ENCODE data around the gene ASZ1.

The ASZ1 gene

DNA sequence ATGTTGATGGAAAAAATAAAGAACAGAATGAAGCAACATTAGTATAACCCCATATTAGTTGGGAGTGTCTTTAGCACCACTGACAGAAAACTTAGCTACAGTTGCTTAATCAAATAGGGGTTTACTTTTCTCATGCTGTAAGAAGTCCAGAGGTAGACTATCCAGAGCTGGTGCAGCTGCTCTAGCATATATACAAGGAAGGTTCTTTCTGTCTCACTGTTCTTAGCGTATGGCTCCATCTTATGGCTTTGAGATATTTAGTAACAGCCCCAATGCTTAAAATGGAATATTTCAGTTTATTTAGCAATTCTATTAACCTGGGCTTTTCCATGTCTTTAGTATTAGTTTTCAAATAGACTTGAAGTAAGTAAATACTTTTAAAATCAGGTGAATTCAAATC is 89.3 kb downstream of the ASZ1 start:
- DNase-seq (ENCODE audit: low spot score), result no peak

DNA sequence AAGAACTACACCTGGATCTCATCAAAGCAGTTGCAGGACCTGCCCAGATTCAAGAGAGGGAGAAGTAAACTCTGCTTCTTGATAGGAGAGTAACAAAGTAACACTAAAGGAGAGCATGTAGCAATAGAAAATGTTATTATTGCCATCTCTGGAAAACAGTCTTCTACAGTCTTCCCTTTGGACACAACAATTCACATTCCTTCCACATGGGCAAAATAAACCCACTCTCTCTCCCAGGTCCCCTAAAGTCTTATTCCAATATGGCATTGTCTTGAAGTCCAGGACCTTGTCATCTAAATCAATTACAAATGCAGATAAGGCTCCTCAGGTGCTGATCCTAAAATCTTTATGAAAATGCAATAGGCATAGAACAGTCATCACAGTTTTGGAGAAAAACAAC is 94.1 kb downstream of the ASZ1 start:
- no peak for DNase-seq (ENCODE audit: low spot score)

DNA sequence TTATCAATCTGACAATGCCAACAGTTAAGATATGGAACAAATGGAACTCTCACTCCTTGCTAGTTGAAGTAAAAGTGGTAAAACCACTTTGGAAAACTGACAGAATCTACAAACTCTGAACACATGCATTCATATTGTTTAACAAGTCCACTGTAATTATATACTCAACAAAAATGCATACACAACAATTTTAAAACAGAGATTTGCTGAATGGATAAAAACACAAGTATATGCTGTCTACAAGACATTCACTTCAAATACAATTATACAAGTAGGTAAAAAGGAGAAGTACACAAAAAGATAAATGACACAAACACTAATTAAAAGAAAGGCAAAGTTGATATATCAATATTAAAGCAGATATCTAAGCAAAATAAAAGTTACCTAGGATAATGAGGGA is 95.3 kb downstream of the ASZ1 start:
- no peak for DNase-seq (ENCODE audit: low spot score)

DNA sequence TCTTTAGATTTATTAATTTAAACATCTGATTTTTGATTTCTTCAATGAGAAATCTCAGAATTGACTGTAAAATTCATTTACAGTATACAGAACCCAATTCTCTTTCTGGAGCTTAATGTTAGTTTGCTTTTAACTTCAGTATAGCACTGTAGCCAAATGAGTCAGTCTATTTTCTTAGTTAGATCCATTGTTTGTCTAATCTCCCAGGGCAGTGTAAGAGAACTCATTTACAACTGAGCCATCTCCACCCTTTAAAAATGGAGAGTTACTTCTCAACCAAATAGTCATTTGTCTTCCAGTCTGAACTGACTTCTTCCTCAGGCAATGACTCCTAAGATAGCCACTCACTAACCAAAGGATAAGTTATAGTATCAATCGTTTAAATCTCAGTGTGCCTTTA is 101.5 kb downstream of the ASZ1 start:
- no peak for DNase-seq (ENCODE audit: low spot score)

DNA sequence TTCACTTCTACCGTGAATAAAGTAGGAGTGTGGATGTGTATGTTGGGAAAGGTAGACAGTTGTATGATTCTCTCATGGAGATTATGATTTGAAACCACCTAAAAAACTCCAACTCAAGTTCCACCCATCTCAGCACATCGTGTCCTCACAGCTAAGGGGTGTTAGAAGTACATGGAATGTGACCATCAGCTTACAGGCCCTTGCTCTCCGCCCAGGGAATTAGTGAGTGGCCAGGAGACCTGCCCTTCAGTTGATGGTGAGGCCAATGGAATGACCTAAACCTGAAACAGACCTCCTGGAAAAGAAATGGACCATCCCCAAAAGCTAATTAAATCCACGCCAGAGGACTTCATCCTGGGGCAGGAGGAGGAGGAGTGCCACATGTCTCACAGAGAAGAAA is 102.3 kb downstream of the ASZ1 start:
- DNase-seq (ENCODE audit: low spot score), result no peak

DNA sequence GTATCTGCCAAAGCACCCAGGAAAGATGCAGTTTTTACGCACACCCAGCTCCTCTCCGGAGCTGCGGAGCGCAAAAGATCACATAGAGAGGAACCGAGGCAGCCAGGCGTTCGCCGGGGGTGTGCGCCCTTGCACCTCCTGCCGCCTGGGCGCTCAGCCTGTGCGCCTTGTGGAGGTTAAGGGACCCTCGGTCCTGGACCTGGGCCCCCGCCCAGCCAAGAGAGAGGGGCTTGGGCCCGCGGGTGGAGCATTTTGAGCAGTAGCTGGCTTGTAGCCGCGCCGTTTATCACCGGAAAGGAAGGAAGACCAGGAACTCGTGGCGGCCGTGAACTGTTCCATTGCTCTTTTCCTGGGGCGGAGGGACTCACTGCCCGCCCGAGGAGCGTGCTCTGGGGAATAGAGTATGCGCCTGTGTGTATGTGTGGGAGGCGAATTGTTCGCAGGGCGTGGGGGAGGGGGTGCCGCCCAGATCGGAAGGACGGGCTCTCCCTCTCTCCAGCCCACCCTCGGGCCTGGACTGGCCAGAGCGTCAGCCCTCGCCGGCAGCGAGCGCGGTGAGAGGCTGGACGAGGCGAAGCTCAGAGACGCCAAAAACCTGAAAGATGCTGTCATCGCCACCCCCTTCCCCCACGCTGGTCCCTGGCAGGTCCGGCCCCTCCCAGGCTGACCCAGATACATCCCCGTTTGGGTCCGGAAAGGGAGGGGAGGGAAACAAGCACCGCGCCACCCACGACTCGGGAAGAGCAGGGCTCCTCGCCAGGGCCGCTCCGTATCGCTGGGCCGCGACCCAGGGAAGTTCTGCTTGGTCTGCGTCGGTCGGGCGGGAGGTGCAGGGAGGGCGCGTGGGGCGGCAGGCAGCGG is 103.2 kb downstream of the ASZ1 start:
- DNase-seq (ENCODE audit: low spot score), result no peak

DNA sequence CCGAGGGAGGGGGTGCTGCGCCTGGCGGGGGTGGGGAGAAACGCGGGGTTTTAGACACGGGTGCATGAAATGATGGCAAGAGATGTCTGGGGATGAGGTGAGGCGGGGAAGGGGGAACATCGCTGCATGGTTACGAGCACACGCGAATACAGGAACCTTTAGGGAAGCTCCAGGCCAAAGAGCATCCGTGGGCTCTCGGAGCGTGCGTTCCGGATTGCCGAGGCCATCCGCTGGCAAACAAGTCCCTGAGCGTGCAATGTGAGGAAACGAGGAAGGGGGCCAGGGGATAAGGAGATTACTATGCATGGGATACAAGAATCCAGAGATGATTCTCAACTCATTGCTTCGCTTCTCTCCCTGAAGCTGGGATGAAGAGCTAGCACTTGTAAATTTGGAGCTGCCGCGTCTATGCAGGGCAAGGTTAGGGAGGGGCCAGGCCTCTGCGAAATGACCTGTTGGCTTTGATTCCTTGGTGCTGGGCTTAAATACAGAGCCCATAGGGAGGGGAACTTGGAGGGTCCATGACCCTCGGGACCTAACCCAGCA is 103.9 kb downstream of the ASZ1 start:
- no peak for DNase-seq (ENCODE audit: low spot score)

DNA sequence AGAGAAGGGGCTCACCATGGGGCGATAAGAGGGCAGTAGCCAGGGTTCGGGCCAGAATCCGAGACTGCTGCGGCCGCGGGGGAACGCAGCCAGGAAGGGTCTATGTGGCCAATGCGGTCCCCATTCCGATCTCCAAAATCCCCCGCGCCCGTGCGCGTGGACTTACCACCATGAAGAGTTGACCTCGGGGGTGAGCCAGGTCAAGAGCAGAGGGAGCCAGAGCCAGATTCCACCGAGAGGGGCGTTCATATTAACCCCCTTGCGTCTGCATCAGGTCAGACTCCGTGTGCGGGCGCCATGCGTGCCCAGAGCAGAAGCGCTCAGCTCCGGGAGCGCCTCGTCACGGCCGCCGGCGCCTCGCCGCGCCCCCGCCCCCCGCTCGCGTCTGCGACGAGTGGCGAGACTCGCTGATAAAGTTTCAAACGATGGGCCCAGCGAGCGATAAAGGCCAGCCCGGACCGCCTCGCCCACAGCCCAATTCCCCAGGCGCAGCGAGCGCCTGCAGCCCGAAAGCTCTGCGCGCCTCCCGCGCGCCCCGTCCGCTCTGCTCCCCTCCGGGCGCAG is 104.5 kb downstream of the ASZ1 start, which contains the start of gene WNT2:
Gene WNT2 (minus strand): TSS at position 318 of the 564 bp plus-strand sequence. CDS start 69 bp downstream, at position 249.
- no peak for DNase-seq (ENCODE audit: low spot score)

DNA sequence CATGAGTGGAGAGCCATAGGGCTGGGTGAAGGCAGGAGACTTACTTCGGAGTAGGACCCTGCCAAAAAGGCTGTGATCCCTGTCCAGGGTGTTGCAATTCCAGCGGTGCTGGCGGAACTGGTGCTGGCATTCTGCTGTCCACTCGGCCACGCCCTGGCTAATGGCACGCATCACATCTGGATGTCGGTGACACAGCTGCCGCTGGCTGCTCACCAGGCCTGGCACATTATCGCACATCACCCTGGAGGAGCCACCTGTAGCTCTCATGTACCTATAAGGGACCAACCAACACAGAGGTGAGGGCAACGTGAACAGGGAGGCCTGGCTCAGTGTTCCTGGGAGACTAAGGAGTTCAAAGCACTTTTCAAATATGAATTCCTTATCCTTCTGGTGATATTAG is 106.8 kb downstream of the ASZ1 start:
- no peak for DNase-seq (ENCODE audit: low spot score)

DNA sequence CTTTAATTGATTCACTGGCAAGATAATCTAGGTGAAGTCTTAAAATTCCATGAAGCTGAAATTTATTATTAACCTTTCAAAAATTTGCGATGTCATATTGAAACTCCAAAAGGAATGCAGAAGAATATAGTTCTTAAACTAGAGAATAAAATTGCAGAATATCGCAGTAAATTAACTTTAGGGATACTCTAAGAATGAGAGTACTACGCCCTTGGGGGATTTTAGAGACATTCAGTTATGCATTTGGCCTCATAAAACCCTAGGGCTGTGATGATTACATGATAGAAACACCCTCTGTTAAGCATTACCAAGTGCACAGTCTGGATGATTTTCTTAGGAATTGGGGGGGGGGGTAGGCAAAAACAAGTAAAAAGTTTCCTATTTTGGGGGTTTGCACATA is 108.1 kb downstream of the ASZ1 start:
- DNase-seq (ENCODE audit: low spot score), result no peak

DNA sequence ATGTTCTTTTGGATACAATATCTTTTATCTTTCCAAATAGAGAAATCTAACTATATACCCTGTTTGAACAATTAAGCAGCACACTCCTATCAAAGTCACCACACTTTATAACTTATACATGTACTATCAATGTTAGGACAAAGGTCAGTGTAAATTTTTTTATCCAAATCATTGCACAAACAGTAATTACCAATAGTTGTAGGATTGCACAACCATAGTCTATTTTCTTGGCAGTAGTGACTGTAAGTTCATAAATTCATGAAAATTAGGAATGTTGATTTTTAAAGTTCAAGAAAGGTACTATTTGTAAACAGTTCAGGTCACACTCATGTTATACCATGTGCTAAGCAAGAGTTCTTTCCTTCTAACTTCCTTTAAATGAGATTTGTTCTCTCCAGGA is 113.7 kb downstream of the ASZ1 start:
- DNase-seq (ENCODE audit: low spot score), result no peak

Data from COLO829 (cell line).